Right lobe of liver (tissue), 6 donors: ENCODE data around the gene PKD2. TPM values are rescaled to one million over a fixed set of nuclear protein-coding genes. Genes with fewer than 3 reads are reported as not detected.

ENCODE experiments used
- ATAC-seq, 4 donors: fragments of 200-7000 bp; cut with Tn5 transposase; one replicate each; pipeline ENCODE4 v1.9.1; 2020; ENCODE audit warnings: mild to moderate bottlenecking in 4 of 4, moderate library complexity in 4 of 4
- DNase-seq, 3 donors: peaks; one replicate each; pipeline ENCODE4 v3.0.0-alpha.2; 2020
- H3K27ac ChIP-seq, 3 donors: fragments of 200-600 bp; one replicate each; pipeline ENCODE4 v1.8.0; 2022
- H3K27me3 ChIP-seq, 2 donors: fragments of 200-600 bp; one replicate each; pipeline ENCODE4 v1.8.0; 2022
- H3K36me3 ChIP-seq, 4 donors: fragments of 200-600 bp; sonication (generic) in 1 of 4; one replicate each; pipeline versions ENCODE4 v1.5.1 to v1.8.0; 2017 to 2022; ENCODE audit warnings: control low read depth in 1 of 4
- H3K4me1 ChIP-seq, 4 donors: fragments of 200-600 bp; sonication (generic) in 1 of 4; one replicate each; pipeline versions ENCODE4 v1.5.1 to v1.8.0; 2017 to 2022; ENCODE audit warnings: control low read depth in 1 of 4
- H3K4me3 ChIP-seq, 3 donors: fragments of 200-600 bp; one replicate each; pipeline ENCODE4 v1.8.0; 2022
- H3K9me3 ChIP-seq, 4 donors: fragments of 200-600 bp; sonication (generic) in 1 of 4; one replicate each; pipeline versions ENCODE4 v1.5.1 to v1.8.0; 2017 to 2022; ENCODE audit warnings: control low read depth in 1 of 4
- CTCF ChIP-seq, 4 donors: fragments of 200-600 bp in 3 of 4; fragments of 450-650 bp in 1 of 4; IDR thresholded peaks; one replicate each; pipeline versions ENCODE4 v1.5.1 to v1.8.0; 2016 to 2022; ENCODE audit warnings: antibody characterized with exemption in 4 of 4, mild to moderate bottlenecking in 2 of 4
- POLR2A ChIP-seq: fragments of 450-650 bp; IDR thresholded peaks from one replicate; pipeline ENCODE4 v1.6.1; 2017; ENCODE audit warnings: antibody characterized with exemption, mild to moderate bottlenecking
- WGBS: methylation state at CpG from one replicate; pipeline ENCODE4 v1.1.6; 2018; ENCODE audit warnings: low coverage, low lambda C conversion rate; ENCODE audit not compliant: insufficient coverage; ENCODE audit errors: missing lambda C conversion rate; 5-methylcytosine and 5-hydroxymethylcytosine counted together
- intact Hi-C, 2 donors: fragments of 100-400 bp; cut with DNase I; formaldehyde crosslinking; loops; one replicate each; pipeline versions ENCODE4 v1.11.2 to v1.14.1; 2022
- total RNA-seq, 6 experiments: library from RNA; depleted of rRNA in 2 of 6; stranded (reverse); fragments of >200 nt in 2 of 6; fragmentation: NEBNext Ultra II Directional in 3 of 6; extraction: Animal tissue kit (Norgen Biotek cat#: 25700) in 3 of 6; gene quantifications; one replicate each; pipeline versions ENCODE4 v1.1.0 to v1.2.4, GENCODE V29; 2016 to 2023
- donor health status: DM: no; HTN: yes; CAD: no.
- donor health status: DM: no; HTN: no; CAD: no.
- donor health status: DM: no; HTN: no; CAD: no.
- donor health status: DM: no; HTN: yes; CAD: no.
- donor health status: DM: no; HTN: yes; CAD: no.

PKD2 gene
- total RNA-seq, 6 experiments from 2014 or later, result 5.5 to 9.0 (median 6.7) TPM

- H3K27ac ChIP-seq, result no peak overlapping the region
- DNase-seq, result no peak
- H3K4me1 ChIP-seq, result peaks cover 0 to 19% (median 6%) of the 10 kb centered on the region in 4 donors
- peaks cover 0 to 6% (median 0%) of the 10 kb centered on the region in 4 donors for H3K36me3 ChIP-seq
- 75% methylated on average over 1 of the region's 1 CpG for WGBS
- no peak overlapping the region for H3K4me3 ChIP-seq
- TF ChIP-seq POLR2A (no peak), CTCF (IDR thresholded peaks at IDR 0.05) (no peak)
- H3K27me3 ChIP-seq, result no peaks in the 10 kb centered on the region
- no peaks in the 10 kb centered on the region for H3K9me3 ChIP-seq
- intact Hi-C loops, result no loop called here
- no peak for ATAC-seq
Measured at GRCh38 chr4:88070031-88070430, 62.6 kb downstream of the PKD2 start.

GRCh38 chr4:88075336-88075735 is 67.9 kb downstream of the PKD2 start:
- no peak for TF ChIP-seq POLR2A
- no peak for TF ChIP-seq CTCF (IDR thresholded peaks at IDR 0.05)
- Histone ChIP-seq H3K4me1 (peaks cover 0 to 22% (median 8%) of the 10 kb centered on the region in 4 donors), H3K36me3 (peaks cover 0 to 6% (median 0%) of the 10 kb centered on the region in 4 donors), H3K27ac (no peak overlapping the region), H3K27me3 (no peaks in the 10 kb centered on the region), H3K9me3 (no peaks in the 10 kb centered on the region), H3K4me3 (no peak overlapping the region)
- 87% methylated on average over 6 of the region's 9 CpGs for WGBS
- intact Hi-C loops, result no loop called here
- no peak for ATAC-seq
- no peak for DNase-seq

GRCh38 chr4:88077911-88078524 is 70.6 kb downstream of the PKD2 start:
- TF ChIP-seq POLR2A (no peak), CTCF (IDR thresholded peaks at IDR 0.05) (no peak)
- Histone ChIP-seq H3K27ac (no peak overlapping the region), H3K9me3 (no peaks in the 10 kb centered on the region), H3K36me3 (peaks cover 0 to 3% (median 0%) of the 10 kb centered on the region in 4 donors), H3K27me3 (no peaks in the 10 kb centered on the region), H3K4me3 (no peak overlapping the region), H3K4me1 (peaks cover 0 to 45% (median 14%) of the 10 kb centered on the region in 4 donors)
- ATAC-seq (peak; percentile 41 to 61 (median 50)), DNase-seq (no peak)
- intact Hi-C loops, result no loop called here
- WGBS, result 74% methylated on average over 7 of the region's 7 CpGs

GRCh38 chr4:88078579-88078978 is 71.1 kb downstream of the PKD2 start:
- Histone ChIP-seq H3K27me3 (no peaks in the 10 kb centered on the region), H3K27ac (no peak overlapping the region), H3K36me3 (peaks cover 0 to 3% (median 0%) of the 10 kb centered on the region in 4 donors), H3K9me3 (no peaks in the 10 kb centered on the region), H3K4me1 (peaks cover 0 to 45% (median 14%) of the 10 kb centered on the region in 4 donors), H3K4me3 (no peak overlapping the region)
- peak in 2 of 4 donors; percentile 14 to 19 for ATAC-seq
- TF ChIP-seq POLR2A, result no peak
- TF ChIP-seq CTCF (IDR thresholded peaks at IDR 0.05), result no peak
- intact Hi-C loops, result no loop called here
- 33% methylated on average over 2 of the region's 2 CpGs for WGBS
- DNase-seq, result no peak
